Measurements from ENCODE around the gene SCN8A.
A peak's percentile ranks its signal among the peaks of the same experiment; 100 is the strongest.

The SCN8A gene

DNA sequence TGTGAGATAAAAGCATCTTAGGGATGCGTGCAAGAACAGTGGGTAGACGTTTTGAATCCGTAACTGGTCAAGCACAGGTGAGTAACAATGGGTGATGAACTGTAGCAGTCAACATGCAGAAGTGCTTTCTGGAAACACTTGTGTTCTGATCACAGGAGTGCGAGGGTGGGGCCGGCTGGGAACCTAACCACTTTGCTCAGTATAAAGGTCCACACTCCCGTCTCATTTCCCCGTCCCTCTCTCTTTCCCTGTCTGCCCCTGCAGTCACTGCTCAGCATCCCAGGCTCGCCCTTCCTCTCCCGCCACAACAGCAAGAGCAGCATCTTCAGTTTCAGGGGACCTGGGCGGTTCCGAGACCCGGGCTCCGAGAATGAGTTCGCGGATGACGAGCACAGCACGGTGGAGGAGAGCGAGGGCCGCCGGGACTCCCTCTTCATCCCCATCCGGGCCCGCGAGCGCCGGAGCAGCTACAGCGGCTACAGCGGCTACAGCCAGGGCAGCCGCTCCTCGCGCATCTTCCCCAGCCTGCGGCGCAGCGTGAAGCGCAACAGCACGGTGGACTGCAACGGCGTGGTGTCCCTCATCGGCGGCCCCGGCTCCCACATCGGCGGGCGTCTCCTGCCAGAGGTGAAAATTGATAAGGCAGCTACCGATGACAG is 130.4 kb downstream of the SCN8A start:
- no peak for DNase-seq (ENCODE audit: extremely low read depth, low read depth)
- peak overlapping the region; percentile 13; the same call in 1 of the 2 replicates for H3K4me3 ChIP-seq (replicated peaks; ENCODE audit: low read depth, low read length)
- TF ChIP-seq, protein P1, sequence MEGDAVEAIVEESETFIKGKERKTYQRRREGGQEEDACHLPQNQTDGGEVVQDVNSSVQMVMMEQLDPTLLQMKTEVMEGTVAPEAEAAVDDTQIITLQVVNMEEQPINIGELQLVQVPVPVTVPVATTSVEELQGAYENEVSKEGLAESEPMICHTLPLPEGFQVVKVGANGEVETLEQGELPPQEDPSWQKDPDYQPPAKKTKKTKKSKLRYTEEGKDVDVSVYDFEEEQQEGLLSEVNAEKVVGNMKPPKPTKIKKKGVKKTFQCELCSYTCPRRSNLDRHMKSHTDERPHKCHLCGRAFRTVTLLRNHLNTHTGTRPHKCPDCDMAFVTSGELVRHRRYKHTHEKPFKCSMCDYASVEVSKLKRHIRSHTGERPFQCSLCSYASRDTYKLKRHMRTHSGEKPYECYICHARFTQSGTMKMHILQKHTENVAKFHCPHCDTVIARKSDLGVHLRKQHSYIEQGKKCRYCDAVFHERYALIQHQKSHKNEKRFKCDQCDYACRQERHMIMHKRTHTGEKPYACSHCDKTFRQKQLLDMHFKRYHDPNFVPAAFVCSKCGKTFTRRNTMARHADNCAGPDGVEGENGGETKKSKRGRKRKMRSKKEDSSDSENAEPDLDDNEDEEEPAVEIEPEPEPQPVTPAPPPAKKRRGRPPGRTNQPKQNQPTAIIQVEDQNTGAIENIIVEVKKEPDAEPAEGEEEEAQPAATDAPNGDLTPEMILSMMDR (IDR thresholded peaks at IDR 0.05; ENCODE audit: low read depth, low read length, missing control alignments) = no peak

DNA sequence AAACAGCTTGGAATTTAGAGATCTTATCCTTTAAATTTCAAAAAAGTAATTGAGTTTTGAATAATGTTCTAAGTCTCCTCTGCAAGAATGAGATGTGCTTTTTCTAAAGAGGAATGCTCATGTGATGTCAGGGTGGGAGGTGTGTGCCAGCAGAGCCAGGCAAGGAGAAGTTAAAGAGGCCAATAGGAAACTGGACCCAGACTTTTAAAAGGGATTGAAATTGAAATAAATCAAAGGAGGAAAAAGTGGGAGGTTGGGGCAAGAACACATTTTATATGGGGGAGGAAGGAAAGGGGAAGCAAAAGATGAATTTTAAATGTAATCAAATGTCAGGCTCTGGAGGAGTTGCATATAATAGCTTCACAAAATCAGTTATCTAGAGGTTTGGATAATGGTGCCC is 131.4 kb downstream of the SCN8A start:
- H3K4me3 ChIP-seq (replicated peaks; ENCODE audit: low read depth, low read length) = no peak overlapping the region
- TF ChIP-seq, protein P1 (IDR thresholded peaks at IDR 0.05; ENCODE audit: low read depth, low read length, missing control alignments) = no peak
- DNase-seq (ENCODE audit: extremely low read depth, low read depth) = no peak

DNA sequence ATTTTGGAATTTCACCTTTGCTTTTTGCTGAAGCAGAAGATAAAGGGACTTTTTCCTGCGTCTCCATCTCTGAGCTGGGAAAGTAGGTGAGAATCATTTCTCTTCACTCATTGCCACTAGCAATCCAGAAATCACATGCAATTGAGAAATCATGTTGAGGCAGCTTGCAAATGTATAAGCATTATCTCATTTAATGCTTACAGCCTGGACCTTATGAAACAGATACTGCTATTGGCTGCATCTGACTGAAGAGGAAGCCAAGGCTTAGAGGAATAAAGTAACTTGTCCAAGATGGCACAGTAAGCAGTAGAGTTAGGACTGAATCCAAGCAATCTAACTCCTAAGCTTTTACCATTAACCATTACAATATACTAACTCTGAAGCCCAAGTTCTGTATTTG is 135.1 kb downstream of the SCN8A start:
- no peak for DNase-seq (ENCODE audit: extremely low read depth, low read depth)
- H3K4me3 ChIP-seq (replicated peaks; ENCODE audit: low read depth, low read length) = no peak overlapping the region
- TF ChIP-seq, protein P1 (IDR thresholded peaks at IDR 0.05; ENCODE audit: low read depth, low read length, missing control alignments) = no peak

DNA sequence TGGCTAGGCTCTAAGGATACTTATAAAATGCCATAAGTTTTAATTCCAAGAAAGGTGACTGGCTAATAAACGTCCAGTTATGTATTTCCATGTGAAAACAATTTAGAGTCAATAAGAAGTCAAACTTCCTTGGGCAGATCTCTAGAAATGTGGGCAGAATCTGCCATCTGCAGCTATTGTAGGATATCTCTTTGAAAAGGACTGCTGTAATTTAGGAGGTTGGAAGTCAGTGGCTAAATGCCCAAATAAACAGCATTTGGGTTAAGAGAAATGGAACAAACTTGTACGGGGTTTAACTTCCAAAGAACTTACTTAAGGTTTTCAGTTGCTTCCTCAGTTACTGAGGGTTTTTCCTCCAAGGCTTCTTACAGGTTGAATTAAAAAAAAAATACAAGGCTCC is 135.9 kb downstream of the SCN8A start:
- TF ChIP-seq, protein P1 (IDR thresholded peaks at IDR 0.05; ENCODE audit: low read depth, low read length, missing control alignments) = no peak
- DNase-seq (ENCODE audit: extremely low read depth, low read depth) = no peak

DNA sequence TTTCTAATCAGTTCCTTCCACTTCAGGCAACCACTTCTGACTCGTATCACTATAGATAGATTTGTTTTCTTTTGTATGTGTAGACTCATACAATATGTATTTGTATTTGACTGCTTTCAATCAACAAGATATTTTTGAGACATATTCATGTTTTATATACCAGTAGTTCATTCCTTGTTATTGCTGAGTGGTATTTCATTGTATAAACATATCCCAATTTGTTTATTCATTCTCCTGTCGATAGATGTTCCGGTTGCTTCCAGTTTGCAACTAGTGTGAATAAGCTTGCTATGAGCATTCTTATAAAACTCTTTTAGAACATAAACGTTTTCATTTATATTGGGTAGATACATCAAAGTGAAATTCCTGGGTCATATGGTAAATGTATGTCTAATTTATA is 138.3 kb downstream of the SCN8A start:
- DNase-seq (ENCODE audit: extremely low read depth, low read depth) = no peak
- TF ChIP-seq, protein P1 (IDR thresholded peaks at IDR 0.05; ENCODE audit: low read depth, low read length, missing control alignments) = no peak
- H3K4me3 ChIP-seq (replicated peaks; ENCODE audit: low read depth, low read length) = no peak overlapping the region

More for the DNA sequence above, 135.9 kb downstream of the SCN8A start:
- no peak overlapping the region for H3K4me3 ChIP-seq (replicated peaks; ENCODE audit: low read depth, low read length)

DNA sequence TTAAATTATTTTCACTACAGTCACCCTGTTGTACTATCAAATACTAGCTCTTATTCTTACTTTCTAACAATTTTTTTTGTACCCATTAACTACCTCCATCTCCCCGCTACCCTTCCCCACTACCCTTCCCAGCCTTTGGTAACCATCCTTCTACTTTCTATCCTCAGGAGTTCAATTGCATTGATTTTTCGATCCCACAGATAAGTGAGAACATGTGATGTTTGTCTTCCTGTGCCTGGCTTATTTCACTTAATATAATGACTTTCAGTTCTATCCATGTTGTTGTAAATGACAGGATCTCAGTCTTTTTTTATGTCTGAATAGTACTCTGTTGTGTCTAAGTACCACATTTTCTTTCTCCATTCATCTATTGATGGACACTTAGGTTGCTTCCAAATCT is 139.7 kb downstream of the SCN8A start:
- DNase-seq (ENCODE audit: extremely low read depth, low read depth) = no peak
- TF ChIP-seq, protein P1 (IDR thresholded peaks at IDR 0.05; ENCODE audit: low read depth, low read length, missing control alignments) = no peak
- H3K4me3 ChIP-seq (replicated peaks; ENCODE audit: low read depth, low read length) = no peak overlapping the region

DNA sequence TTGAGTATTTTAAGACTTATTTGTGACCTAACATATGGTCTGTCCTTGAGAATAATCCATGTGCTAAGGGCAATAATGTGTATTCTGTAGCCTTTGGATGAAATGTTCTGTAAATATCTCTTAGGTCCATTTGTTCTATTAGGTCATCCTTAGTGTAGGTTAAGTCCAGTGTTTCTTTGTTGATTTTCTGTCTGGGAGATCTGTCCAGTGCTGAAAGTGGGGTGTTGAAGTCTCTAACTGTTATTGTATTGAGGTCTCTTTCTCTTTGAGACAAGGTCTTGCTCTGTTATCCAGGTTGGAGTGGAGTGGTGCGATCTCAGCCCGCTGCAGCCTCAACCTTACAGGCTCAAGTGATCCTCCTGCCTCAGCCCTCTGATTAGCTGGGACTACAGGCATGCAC is 149.5 kb downstream of the SCN8A start:
- TF ChIP-seq, protein P1 (IDR thresholded peaks at IDR 0.05; ENCODE audit: low read depth, low read length, missing control alignments) = no peak
- no peak for DNase-seq (ENCODE audit: extremely low read depth, low read depth)
- no peak overlapping the region for H3K4me3 ChIP-seq (replicated peaks; ENCODE audit: low read depth, low read length)

Measured in HFF-Myc (cell line).